Upper lobe of left lung (tissue), 6 donors: ENCODE measurements around the gene ZBTB46. TPM values are rescaled to one million over a fixed set of nuclear protein-coding genes. Genes with fewer than 3 reads are reported as not detected.

Source experiments
- ATAC-seq, 2 donors: fragments of 200-7000 bp; cut with Tn5 transposase; one replicate each; pipeline ENCODE4 v1.9.1; 2022; ENCODE audit warnings: mild to moderate bottlenecking in 2 of 2, moderate library complexity in 2 of 2; ENCODE audit not compliant: low FRiP score in 2 of 2
- DNase-seq, 2 donors: peaks; one replicate each; pipeline ENCODE4 v3.0.0-alpha.2; 2019 to 2020
- H3K27ac ChIP-seq, 4 donors: fragments of 200-600 bp; sonication (generic); one replicate each; pipeline ENCODE4 v1.5.1; 2016 to 2019
- H3K27me3 ChIP-seq, 4 donors: fragments of 200-600 bp; sonication (generic); one replicate each; pipeline ENCODE4 v1.5.1; 2017 to 2019
- H3K36me3 ChIP-seq, 4 donors: fragments of 200-600 bp; sonication (generic); one replicate each; pipeline ENCODE4 v1.5.1; 2016 to 2019
- H3K4me1 ChIP-seq, 4 donors: fragments of 200-600 bp; sonication (generic); one replicate each; pipeline ENCODE4 v1.5.1; 2018 to 2019
- H3K4me3 ChIP-seq, 4 donors: fragments of 200-600 bp; sonication (generic); one replicate each; pipeline ENCODE4 v1.5.1; 2017 to 2019; ENCODE audit warnings: mild to moderate bottlenecking in 2 of 4, moderate library complexity in 1 of 4
- H3K9me3 ChIP-seq, 4 donors: fragments of 200-600 bp; sonication (generic); one replicate each; pipeline ENCODE4 v1.5.1; 2018 to 2019
- EP300 ChIP-seq, 4 donors: sonication (generic); formaldehyde crosslinking; IDR thresholded peaks; one replicate each; pipeline ENCODE4 v1.5.1; 2017; ENCODE audit warnings: antibody characterized with exemption in 4 of 4, control low read depth in 2 of 4
- POLR2A ChIP-seq, 4 donors: fragments of 450-650 bp; IDR thresholded peaks; one replicate each; pipeline ENCODE4 v1.5.1; 2016 to 2017; ENCODE audit warnings: antibody characterized with exemption in 4 of 4, mild to moderate bottlenecking in 2 of 4
- POLR2AphosphoS5 ChIP-seq, 2 donors: sonication (generic); formaldehyde crosslinking; IDR thresholded peaks; one replicate each; pipeline ENCODE4 v1.5.1; 2017; ENCODE audit warnings: antibody characterized with exemption in 2 of 2
- WGBS, 2 donors: methylation state at CpG; one replicate each; pipeline ENCODE4 v1.1.5; 2017 to 2018; 5-methylcytosine and 5-hydroxymethylcytosine counted together
- total RNA-seq, 6 donors: library from RNA; depleted of rRNA in 4 of 6; stranded (reverse); fragments of >200 nt in 4 of 6; gene quantifications; one replicate each; pipeline versions ENCODE4 v1.1.0 to v1.2.1, GENCODE V29; 2016 to 2021
- TF ChIP-seq, protein P1 (sequence below), 6 experiments: fragments of 450-650 bp in 4 of 6; fragments of 200-600 bp in 2 of 6; sonication (generic) in 2 of 6; IDR thresholded peaks; one replicate each; pipeline ENCODE4 v1.5.1; 2016 to 2019; ENCODE audit warnings: antibody characterized with exemption in 6 of 6
- donor health status: DM: no; HTN: no; CAD: no; lungs with moderate emphysema.
- donor health status: DM: no; HTN: yes; CAD: no; lungs with severe emphysema.

The ZBTB46 gene
- total RNA-seq, 6 donors from 2014 or later: 7.6 to 25.3 (median 11.6) TPM

DNA sequence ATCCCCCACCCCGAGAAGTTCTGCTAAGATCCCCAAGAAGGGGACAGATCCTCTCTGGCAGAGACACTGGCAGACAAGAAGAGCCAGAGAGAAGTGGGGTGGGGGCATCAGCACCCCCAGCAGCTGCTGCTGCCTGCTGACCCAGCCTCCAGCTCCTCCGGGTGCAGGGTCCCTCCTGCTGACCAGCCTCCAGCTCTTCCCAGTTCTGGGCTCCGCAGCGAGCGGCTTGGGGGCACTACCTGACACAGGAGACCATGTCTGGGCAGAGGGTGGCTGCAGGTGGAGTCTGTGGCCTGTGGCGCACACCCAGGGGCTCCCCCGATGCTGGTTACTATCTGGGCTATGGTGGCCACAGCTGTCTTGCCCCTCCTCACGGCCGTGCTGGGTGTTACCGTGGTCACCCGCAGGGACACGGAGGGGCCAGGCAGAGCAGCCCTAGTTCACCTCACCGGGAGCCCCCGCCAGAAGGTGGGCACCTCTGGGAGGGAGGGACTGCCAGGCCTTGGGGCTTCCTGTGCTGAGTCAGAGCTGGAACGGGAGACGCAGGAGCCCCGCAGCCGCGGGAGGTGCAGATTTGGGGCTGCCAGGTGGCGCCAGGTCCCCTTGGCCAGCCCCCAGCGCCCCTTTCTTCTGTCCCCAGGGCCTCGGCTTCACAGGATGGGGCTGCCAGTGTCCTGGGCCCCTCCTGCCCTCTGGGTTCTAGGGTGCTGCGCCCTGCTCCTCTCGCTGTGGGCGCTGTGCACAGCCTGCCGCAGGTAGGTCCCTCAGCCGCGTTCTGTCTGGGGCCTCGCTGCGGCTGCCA is 94.0 kb downstream of the ZBTB46 start:
- peak in 1 of 2 donors; percentile 80 for DNase-seq
- no peak for TF ChIP-seq POLR2A (IDR thresholded peaks at IDR 0.05)
- H3K9me3 ChIP-seq: no peaks in the 10 kb centered on the region
- H3K27ac ChIP-seq: peak overlapping the region; percentile 18 to 87 (median 64)
- no peaks in the 10 kb centered on the region for H3K27me3 ChIP-seq
- peak overlapping the region in 3 of 4 donors; percentile 36 to 70 (median 59) for H3K4me3 ChIP-seq
- peaks cover 0 to 40% (median 36%) of the 10 kb centered on the region in 4 donors for H3K36me3 ChIP-seq
- no peak for ATAC-seq
- 40 to 42% methylated on average over 3 to 18 of the region's 30 CpGs for WGBS, 2 donors
- H3K4me1 ChIP-seq: peaks cover 38 to 57% (median 41%) of the 10 kb centered on the region in 4 donors

DNA sequence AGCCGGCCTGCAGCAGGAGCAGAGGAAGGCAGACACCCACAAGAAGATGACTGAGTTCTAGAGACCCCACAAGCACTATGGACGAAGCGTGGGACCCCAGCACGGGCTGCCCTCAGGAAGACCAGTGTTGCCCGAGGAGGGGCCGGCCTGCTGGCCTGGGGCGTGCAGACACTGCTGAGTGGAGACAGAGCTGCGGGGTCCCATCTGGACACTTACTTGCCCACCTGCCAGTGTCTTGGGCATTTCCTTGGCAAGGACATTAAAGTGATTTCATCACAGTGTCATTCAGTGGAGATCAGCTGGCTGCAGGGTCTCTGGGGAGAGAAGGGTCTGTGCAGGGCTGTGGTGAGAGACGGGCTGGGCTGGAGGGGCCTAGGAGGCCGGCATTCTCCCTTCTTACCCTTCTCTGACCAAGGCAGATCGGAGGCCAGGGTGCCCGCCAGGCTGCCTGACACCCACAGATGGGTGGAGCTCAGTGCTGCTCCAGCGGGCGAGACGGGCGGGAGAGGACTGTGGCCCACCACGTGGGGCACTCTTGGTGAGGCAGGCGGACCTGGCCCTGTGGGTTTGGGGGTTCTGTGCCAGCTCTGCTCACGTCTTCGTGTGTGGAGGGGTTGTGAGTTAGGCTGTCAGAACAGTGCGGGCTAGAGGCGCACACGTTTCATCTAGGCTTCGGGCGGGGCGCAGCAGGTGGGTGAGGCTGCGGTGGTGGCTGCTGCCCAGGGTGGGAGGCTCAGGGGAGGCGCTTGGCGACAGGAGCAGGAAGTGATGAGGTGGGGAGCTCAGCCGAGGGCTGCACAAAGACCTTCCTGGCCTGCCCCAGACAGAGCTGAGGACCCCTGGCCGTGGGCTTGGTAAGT is 95.0 kb downstream of the ZBTB46 start, which contains the start of gene LIME1:
Gene LIME1, plus strand, starts transcription at position 806 of the 860 bp plus-strand sequence. CDS start 886 bp downstream, outside the sequence.
- Histone ChIP-seq H3K27me3 (no peaks in the 10 kb centered on the region), H3K27ac (peak within 1 kb of the TSS; percentile 18 to 87 (median 64)), H3K9me3 (no peaks in the 10 kb centered on the region), H3K4me3 (peak within 1 kb of the TSS in 3 of 4 donors; percentile 36 to 70 (median 59)), H3K36me3 (peaks cover 0 to 34% (median 32%) of the 10 kb centered on the region in 4 donors), H3K4me1 (peaks cover 29 to 47% (median 31%) of the 10 kb centered on the region in 4 donors)
- 78 to 85% methylated on average over 6 to 31 of the region's 31 CpGs for WGBS, 2 donors
- no peak for ATAC-seq
- no peak for TF ChIP-seq EP300 (IDR thresholded peaks at IDR 0.05)
- TF ChIP-seq POLR2AphosphoS5 (IDR thresholded peaks at IDR 0.05): no peak
- TF ChIP-seq, protein P1, sequence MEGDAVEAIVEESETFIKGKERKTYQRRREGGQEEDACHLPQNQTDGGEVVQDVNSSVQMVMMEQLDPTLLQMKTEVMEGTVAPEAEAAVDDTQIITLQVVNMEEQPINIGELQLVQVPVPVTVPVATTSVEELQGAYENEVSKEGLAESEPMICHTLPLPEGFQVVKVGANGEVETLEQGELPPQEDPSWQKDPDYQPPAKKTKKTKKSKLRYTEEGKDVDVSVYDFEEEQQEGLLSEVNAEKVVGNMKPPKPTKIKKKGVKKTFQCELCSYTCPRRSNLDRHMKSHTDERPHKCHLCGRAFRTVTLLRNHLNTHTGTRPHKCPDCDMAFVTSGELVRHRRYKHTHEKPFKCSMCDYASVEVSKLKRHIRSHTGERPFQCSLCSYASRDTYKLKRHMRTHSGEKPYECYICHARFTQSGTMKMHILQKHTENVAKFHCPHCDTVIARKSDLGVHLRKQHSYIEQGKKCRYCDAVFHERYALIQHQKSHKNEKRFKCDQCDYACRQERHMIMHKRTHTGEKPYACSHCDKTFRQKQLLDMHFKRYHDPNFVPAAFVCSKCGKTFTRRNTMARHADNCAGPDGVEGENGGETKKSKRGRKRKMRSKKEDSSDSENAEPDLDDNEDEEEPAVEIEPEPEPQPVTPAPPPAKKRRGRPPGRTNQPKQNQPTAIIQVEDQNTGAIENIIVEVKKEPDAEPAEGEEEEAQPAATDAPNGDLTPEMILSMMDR (IDR thresholded peaks at IDR 0.05): no peak
- no peak for TF ChIP-seq POLR2A (IDR thresholded peaks at IDR 0.05)
- DNase-seq: peak in 1 of 2 donors; percentile 84

DNA sequence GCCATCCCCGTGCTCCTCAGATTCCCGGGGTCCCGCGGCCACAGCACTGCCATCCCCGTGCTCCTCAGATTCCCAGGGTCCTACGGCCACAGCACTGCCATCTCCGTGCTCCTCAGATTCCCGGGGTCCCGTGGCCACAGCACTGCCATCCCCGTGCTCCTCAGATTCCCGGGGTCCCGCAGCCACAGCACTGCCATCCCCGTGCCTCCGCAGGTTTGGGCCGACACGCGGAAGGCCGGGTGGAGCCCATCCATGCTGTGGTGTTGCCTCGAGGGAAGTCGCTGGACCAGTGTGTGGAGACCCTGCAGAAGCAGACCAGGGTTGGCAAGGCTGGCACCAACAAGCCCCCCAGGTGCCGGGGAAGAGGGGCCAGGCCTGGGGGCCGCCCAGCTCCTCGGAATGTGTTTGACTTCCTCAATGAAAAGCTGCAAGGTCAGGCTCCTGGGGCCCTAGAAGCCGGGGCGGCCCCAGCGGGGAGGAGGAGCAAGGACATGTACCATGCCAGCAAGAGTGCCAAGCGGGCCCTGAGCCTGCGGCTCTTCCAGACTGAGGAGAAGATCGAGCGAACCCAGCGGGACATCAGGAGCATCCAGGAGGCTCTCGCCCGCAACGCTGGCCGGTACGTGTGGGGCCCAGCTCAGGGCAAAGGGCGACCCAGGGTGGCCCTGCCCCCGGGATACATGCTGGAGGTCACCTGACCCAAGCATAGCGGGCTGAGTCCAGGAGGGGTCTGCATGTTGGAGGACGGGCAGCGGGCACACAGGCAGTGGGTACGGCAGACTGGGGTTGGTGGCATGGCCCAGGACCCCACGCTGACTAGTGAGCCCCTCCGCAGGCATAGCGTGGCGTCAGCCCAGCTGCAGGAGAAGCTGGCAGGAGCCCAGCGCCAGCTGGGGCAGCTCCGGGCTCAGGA is 95.9 kb downstream of the ZBTB46 start:
- H3K27ac ChIP-seq: peak overlapping the region in 1 of 4 donors; percentile 23
- peak in 1 of 2 donors; percentile 81 for DNase-seq
- 90 to 91% methylated on average over 13 to 45 of the region's 48 CpGs for WGBS, 2 donors
- H3K27me3 ChIP-seq: no peaks in the 10 kb centered on the region
- H3K4me3 ChIP-seq: no peak overlapping the region
- peaks cover 0 to 38% (median 34%) of the 10 kb centered on the region in 4 donors for H3K36me3 ChIP-seq
- TF ChIP-seq POLR2A (IDR thresholded peaks at IDR 0.05) (no peak), POLR2AphosphoS5 (IDR thresholded peaks at IDR 0.05) (no peak), EP300 (IDR thresholded peaks at IDR 0.05) (no peak)
- TF ChIP-seq, protein P1 (IDR thresholded peaks at IDR 0.05): no peak
- peaks cover 20 to 43% (median 22%) of the 10 kb centered on the region in 4 donors for H3K4me1 ChIP-seq
- no peak for ATAC-seq
- no peaks in the 10 kb centered on the region for H3K9me3 ChIP-seq

DNA sequence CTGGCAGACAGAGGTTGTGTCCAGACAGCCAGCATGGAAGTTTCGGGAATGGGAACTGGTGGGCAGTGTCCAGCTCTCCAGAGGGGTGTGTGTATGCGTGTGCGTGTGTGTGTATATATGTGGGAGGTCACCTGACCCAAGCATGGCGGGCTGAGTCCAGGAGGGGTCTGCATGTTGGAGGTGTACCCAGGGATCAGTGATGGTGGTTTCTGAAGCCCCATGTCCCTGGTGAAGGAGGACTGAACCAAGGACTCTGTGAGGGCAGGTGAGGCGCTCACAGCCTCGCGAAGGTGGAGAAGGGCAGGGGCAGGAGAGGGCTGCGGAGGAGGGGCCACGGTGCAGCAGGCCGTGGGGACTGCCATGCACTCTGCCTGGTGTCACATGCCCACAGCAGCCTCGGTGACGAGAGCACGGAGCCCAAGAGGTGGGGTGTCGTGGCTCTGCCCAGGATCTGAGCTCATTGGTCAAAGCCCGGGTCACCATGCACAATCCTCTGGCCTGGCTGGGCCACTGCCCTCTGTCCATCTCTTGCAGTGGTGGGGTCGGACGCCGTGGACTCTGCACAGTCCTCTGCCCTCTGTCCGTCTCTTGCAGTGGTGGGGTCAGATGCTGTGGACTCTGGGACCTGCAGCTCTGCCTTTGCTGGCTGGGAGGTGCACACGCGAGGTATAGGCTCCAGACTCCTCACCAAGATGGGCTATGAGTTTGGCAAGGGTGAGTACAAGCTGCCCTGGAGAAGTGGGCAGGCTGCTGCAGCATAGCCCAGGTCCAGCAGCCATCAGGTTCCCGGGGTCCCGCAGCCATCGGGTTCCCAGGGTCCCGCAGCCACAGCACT is 96.7 kb downstream of the ZBTB46 start:
- TF ChIP-seq EP300 (IDR thresholded peaks at IDR 0.05) (no peak), POLR2AphosphoS5 (IDR thresholded peaks at IDR 0.05) (no peak), POLR2A (IDR thresholded peaks at IDR 0.05) (no peak)
- TF ChIP-seq, protein P1 (IDR thresholded peaks at IDR 0.05): no peak
- ATAC-seq (no peak), DNase-seq (no peak)
- Histone ChIP-seq H3K27ac (no peak overlapping the region), H3K4me3 (no peak overlapping the region), H3K4me1 (peaks cover 22 to 46% (median 22%) of the 10 kb centered on the region in 4 donors), H3K27me3 (no peaks in the 10 kb centered on the region), H3K36me3 (peaks cover 0 to 41% (median 35%) of the 10 kb centered on the region in 4 donors), H3K9me3 (no peaks in the 10 kb centered on the region)
- WGBS, 2 donors: 93 to 98% methylated on average over 16 to 19 of the region's 25 CpGs
